GM18870 (cell line): ENCODE results near the gene CILP2.

Experiments
- ATAC-seq: cut with Tn5 transposase; IDR thresholded peaks from one replicate; pipeline ENCODE4 v1.9.1; 2021; ENCODE audit warnings: moderate library complexity; ENCODE audit not compliant: unreplicated experiment

CILP2 gene

GRCh38 chr19:19543640-19544039, 5.6 kb downstream of the CILP2 start:
- no peak for ATAC-seq

GRCh38 chr19:19544257-19544953, 6.3 kb downstream of the CILP2 start:
- ATAC-seq = no peak

GRCh38 chr19:19544954-19545591, 7.0 kb downstream of the CILP2 start:
- no peak for ATAC-seq

GRCh38 chr19:19545707-19546106, 7.6 kb downstream of the CILP2 start:
- no peak for ATAC-seq

- no peak for ATAC-seq
Observed at GRCh38 chr19:19546751-19547162, 8.7 kb downstream of the CILP2 start.

GRCh38 chr19:19547674-19548336, 9.7 kb downstream of the CILP2 start:
- no peak for ATAC-seq

GRCh38 chr19:19548915-19549759, 11.1 kb downstream of the CILP2 start:
- no peak for ATAC-seq

GRCh38 chr19:19549804-19550464, 11.9 kb downstream of the CILP2 start:
- no peak for ATAC-seq

- no peak for ATAC-seq
Observed at GRCh38 chr19:19550485-19550929, 12.4 kb downstream of the CILP2 start.

GRCh38 chr19:19550972-19551852, 13.1 kb downstream of the CILP2 start:
- no peak for ATAC-seq

GRCh38 chr19:19551853-19552192, 13.8 kb downstream of the CILP2 start:
- no peak for ATAC-seq

- no peak for ATAC-seq
Observed at GRCh38 chr19:19552798-19553197, 14.7 kb downstream of the CILP2 start.

GRCh38 chr19:19553670-19554069, 15.6 kb downstream of the CILP2 start:
- no peak for ATAC-seq

GRCh38 chr19:19554074-19555023, 16.3 kb downstream of the CILP2 start:
- ATAC-seq = no peak

- no peak for ATAC-seq
Observed at GRCh38 chr19:19558055-19558454, 20.0 kb downstream of the CILP2 start.

GRCh38 chr19:19558636-19559035, 20.6 kb downstream of the CILP2 start:
- no peak for ATAC-seq

GRCh38 chr19:19559931-19560330, 21.9 kb downstream of the CILP2 start:
- no peak for ATAC-seq

- ATAC-seq = no peak
Observed at GRCh38 chr19:19561946-19562664, 24.0 kb downstream of the CILP2 start.
